K562 (cell line): ENCODE results near the gene CYS1.

ENCODE experiments used
- CTCF ChIP-seq, 3 experiments: IDR thresholded peaks in 2 of 3; conservative IDR thresholded peaks in 1 of 3; 2 replicates each; pipeline ENCODE4 v1.5.1; 2011 to 2012; ENCODE audit warnings: low read length in 3 of 3, mild to moderate bottlenecking in 3 of 3, control low read depth in 2 of 3, improper control_type of control experiment in 1 of 3, inconsistent platforms in 1 of 3, low read depth in 1 of 3, mixed read lengths in 1 of 3, moderate library complexity in 1 of 3; ENCODE audit not compliant: insufficient read depth in 2 of 3
- GTF2A2 ChIP-seq: IDR thresholded peaks from 2 replicates; pipeline ENCODE4 v1.6.1; 2016; ENCODE audit warnings: mild to moderate bottlenecking, missing genetic modification characterization, missing compliant biosample characterization
- MAFK ChIP-seq: IDR thresholded peaks from 2 replicates; pipeline ENCODE4 v1.6.1; 2011; ENCODE audit warnings: low read length, improper control_type of control experiment
- MYC ChIP-seq, 2 experiments: fragments of 250-450 bp in 1 of 2; sonication (Bioruptor Pico) in 1 of 2; IDR thresholded peaks; 2 replicates each; pipeline versions ENCODE4 v1.5.1 to v1.6.1; 2012 to 2021; ENCODE audit warnings: low read depth in 2 of 2, borderline replicate concordance in 1 of 2, improper control_type of control experiment in 1 of 2, low read length in 1 of 2, mild to moderate bottlenecking in 1 of 2, moderate library complexity in 1 of 2
- SMC3 ChIP-seq: conservative IDR thresholded peaks from 2 replicates; pipeline ENCODE4 v1.6.1; 2011; ENCODE audit warnings: low read depth, low read length, improper control_type of control experiment; ENCODE audit not compliant: insufficient read depth

- TF ChIP-seq GTF2A2 (no peak), CTCF (IDR thresholded peaks at IDR 0.05 in 2 of 3, conservative IDR thresholded peaks at IDR 0.05 in 1 of 3; ENCODE audit: insufficient read depth in 2 of 3, low read depth in 1 of 3, low read length in 3 of 3) (no peak), MAFK (no peak), MYC (IDR thresholded peaks at IDR 0.05; ENCODE audit: low read depth, low read length) (no peak), MYC (CRISPR knock-in tag; IDR thresholded peaks at IDR 0.05; ENCODE audit: borderline replicate concordance, low read depth) (no peak), SMC3 (no peak)
Observed at GRCh38 chr2:10079266-10079869, 843 bp downstream of the CYS1 start.
